ENCODE measurements around the gene ZSCAN5C.

- TF ChIP-seq CTCF (IDR thresholded peaks at IDR 0.05) (no peak), EP300 (IDR thresholded peaks at IDR 0.05) (no peak)
These were observed 16.9 kb downstream of the ZSCAN5C start for GRCh38 chr19:56218961-56219360.
